ENCODE measurements around the gene VILL.
"Not testable (repeated sequence)": the region's sequence is repeated elsewhere in the genome, so short reads cannot be mapped to it uniquely, and the experiment has no call there.

VILL gene

DNA sequence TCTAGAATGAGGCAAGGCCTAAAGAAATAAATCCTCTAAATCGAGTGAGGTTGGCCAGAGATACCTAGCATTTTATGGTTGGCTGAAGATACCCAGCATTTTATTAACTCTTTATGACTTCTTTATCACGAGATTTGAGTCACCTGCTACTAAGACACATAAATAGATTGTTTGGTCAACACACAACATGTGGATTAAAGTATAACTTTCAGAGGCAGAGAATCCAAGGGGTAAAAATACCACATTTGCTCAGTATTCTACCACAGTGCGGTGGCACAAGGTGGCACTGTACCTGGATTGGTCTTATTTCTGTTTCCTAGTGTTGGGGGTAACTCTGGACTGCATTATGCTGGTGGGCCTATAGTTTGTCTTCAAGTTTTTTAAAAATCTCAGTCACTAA is 27.0 kb upstream of the VILL start:
- no peak for DNase-seq (ENCODE audit: low read depth)

DNA sequence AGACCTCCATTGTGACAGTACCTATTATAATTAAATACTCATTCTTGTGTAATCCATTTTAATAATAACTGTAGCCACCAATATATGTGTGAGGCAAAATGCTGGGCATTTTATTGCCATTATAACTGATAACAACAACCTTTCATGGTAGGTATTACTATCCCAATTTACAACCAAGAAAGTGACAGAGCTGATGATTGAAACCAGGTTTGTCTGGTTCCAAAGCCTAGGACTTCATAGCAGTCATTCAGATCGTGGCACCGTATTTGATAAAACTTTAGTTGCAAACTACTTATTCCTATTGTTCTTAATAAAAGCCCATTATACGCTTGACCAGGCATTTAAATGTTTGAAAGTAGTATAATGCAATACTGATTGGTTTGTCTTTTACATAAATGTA is 26.4 kb upstream of the VILL start:
- DNase-seq (ENCODE audit: low read depth), result no peak

DNA sequence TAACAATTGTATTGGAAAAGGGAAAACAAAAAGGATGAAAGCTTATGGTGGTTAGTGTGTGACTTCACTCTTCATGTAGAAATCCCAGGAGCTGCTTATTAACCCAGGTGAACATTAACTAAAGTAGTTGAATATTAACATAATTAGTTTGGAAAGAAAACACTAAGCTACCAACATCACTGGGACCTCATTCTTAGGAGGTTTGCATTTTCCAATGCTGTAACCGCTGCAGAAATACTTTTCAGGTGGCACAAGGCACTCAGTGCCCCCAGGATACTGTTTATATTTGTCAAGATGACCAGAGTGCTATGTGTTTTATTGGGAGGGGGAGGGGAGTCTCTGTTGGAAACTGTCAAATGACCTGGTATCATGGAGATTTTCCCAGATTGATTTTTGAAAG is 25.9 kb upstream of the VILL start:
- no peak for DNase-seq (ENCODE audit: low read depth)

DNA sequence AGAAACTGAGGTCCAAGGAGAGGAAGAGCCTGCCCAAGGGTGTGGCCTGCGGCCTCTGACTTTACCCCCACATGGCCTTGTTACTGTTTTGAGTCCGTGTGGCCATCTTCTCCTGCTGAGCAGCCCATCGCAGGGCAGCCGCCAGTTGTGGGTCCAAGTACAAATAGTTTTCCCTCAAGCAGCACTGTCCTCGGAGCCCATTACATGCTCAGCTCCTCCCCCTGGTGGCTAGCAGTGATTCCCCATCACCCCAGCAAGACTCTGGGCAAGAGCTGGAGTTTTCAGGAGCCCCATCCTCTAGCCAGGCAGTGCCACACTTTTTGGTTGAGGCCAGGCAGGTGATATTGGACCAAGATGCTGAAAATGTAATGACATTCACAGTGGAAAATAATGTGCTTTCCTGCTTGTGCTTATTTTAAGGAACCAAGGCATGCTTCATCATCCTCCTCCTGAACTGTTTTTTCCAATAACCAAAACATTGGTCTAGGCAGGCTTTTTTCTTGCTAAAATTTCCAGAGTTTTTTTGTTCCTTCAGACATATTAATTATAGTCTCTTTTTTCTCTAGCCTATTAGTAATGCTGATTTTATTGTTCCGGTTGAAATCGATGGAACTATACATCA is 23.2 kb upstream of the VILL start:
- no peak for DNase-seq (ENCODE audit: low read depth)

DNA sequence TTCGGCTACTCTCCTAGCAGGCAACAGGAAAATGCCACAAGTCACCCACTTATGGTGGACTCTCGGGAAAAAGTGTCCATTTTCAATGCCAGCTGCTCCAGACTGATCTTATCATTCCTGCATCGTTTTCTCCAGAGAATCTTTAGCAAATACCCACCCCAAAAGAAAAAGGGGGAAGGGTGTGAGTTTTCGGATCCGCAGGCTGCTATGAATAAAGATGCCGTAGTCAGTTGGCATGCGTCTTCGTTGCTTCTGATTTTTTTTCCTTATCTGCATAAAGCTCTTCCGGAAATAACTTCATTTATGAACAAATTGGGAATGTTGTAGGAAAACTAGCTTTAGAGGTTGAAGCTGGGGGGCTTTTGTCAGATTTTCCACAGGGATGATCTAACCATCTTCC is 22.4 kb upstream of the VILL start:
- DNase-seq (ENCODE audit: low read depth), result no peak

DNA sequence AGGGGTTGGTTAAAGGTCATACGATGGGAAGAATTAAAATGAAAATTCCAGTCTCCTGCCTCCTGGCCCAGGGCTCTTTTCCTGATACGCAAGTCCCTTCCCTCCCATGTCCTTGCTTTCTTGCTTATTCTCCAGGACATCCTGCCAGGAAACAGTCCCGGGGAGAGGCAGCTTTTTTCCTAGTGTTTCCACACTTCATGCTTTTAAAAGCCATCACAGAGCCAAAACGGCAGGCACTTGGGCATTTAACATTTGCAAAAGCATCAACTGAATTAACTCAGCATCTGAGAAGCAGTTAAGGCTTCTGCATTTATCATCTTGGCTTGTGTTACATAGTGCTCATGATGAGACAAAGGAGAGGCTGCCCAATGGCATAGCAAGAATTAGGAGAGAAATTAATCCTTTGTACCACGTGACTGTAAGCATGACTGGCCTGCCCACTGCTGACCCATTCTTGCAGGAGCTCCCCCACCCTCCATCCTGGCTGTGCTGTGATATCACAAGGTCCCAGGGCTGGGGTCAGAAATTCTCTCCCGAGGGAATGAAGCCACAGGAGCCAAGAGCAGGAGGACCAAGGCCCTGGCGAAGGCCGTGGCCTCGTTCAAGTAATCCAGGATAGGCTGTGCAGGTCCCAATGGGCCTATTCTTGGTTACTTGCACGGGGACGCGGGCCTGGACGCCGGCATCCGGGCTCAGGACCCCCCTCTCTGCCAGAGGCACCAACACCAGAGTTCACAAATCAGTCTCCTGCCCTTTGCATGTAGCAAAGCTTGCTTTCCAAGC is 21.6 kb upstream of the VILL start:
- no peak for DNase-seq (ENCODE audit: low read depth)

DNA sequence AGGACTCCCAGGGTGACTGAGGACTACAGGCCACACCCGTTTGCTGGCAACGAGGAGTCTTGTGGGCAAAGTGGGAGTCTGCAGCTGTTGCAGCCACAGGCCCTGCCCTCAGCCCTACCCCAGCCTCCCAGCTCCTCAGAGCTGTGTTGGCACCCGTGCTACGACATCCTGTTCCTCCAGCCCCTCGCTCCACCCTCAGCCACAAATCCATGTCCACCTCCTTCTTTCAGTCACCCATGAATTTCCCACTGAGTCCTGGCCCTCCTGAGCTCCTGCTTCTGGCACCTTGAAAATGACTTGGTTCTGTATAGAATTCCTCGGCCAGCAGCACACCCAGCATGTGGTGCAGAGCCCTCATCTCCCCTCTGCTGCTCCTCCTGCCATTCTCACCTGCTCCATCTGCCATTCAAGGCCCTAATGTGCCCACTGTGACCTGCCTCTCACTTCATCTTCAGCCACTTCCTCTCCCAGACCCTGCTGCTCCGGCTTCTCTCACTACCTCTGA is 20.9 kb upstream of the VILL start:
- DNase-seq (ENCODE audit: low read depth), result no peak

DNA sequence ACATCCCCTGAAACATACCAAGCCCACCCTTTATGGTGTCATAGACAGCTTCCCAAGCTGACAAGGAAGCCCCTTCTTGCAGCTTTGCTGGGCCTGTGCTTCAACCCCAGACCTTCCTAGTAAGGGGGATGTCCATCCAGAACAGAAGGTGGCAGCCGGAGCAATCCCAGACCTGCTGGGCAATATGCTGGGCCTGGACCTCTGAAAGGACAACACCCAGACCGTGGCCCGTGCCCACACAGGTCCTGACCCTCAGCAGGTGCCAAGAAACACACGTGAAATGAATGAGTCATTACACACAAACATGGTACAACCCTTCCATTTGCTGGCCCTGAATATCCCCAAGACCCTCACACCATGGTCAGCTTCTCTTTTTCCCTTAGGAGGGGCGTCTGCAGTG is 19.8 kb upstream of the VILL start:
- DNase-seq (ENCODE audit: low read depth), result no peak

DNA sequence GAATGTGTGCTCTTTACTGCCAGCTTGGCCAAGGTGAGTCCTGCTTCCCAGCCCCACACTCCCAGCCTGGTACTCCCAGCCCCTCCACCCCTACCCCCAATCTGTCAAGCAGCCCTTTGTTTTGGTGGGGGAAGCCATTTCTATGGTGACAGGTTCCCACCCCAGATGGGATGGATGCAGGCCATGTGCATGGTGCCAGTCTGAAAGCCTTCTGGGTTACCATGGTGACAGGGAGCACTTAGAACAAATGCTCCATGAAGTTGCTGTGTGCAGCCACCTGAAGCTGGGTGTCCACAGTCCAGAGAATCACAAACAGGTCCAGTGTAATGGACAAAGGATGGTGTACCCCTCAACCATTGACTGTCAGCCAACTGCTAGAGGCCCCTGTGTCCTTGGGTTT is 19.1 kb upstream of the VILL start:
- no peak for DNase-seq (ENCODE audit: low read depth)

DNA sequence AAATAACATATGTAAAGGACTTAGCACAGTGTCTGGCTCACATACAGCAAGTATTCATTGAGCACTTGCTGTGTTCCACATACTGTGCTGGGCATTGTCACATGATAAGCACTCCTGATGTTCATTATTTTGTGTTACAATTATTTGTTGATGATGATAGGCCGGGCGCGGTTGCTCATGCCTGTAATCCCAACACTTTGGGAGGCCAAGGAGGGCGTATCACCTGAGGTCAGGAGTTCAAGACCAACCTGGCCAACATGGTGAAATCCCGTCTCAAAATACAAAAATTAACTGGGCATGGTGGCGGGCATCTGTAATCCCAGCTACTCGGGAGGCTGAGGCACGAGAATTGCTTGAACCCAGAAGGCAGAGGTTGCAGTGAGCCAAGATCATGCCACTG is 18.5 kb upstream of the VILL start:
- DNase-seq (ENCODE audit: low read depth), result not testable (repeated sequence)

DNA sequence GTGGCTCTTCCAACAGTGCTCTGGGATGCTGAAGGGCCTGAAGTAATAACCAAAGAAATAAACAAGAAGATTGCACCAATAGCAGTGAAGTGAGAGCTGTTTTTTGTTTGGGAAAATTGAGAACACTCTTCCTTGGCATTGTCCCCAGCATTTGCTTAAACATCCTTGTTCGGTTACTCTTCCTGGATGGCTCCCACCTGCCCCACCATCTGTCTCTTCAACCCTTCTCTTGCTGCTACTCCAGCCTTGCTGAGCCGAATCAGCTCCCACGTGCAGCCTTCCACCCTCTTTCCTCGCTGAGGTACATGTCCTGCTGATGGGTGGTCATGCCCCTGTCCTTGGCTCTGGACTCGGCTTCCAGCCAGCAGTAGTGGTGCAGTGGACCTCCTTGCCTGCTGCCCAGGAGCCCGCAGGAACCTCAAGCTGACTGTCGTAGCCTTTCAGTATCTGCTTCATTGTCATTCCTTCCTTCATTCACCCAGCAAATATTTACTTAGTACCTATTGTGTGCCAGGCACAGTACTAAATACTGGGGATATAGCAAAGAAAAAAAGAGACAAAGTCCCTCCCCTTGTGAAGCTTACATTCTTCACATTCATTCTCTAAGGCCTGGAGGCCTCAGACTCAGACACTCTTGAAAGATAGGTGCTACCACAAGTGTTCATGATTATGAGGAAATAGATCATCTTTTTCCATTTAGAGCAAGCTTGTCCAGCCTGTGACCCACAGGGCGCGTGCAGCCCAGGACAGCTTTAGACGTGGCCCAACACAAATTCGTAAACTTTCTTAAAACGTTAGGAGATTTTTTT is 17.1 kb upstream of the VILL start:
- DNase-seq (ENCODE audit: low read depth), result no peak

DNA sequence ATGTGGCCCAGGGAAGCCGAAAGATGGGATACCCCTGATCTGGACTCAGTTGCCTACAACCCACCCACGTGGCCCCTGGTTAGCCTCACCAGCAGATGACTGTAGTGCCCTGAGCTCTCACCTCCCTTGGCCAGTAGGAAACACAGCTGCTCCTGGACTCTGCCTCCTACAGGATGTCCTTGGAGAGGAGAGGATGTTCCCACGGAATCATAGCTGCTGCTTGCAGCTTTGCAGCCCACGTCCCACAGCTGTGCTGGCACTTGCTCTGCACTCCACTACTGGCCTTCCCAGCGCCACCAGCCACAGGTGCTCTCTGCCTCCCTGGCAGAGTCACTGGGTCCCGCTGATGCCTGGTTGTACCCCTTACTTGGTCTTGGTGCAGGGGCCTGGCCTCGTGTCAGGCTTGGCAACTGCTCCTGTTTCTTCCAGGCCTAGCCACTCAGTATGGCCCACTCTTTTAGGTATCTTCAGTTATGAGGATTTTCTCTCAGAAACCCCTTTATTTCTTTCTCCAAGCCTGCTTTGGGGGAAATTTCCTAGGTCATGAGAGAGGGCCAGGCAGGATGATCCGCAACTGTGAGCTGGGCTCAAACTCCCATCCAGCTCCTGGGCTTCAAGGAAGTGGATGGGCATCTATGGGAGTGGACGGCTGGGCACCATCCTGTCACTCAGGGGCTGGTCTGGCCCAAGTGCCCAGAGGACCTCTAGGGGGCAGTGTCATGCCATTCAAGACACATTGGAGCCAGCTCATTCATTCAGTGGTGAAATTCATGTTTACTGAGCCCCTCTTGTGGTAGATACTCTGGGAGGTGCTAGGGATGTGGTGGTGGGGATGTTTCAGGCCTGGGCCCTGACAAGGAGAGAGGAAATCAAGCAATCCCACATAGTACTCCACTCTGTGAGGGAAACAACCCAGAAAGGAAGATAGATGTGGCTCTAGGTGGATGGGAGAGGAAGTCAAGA is 16.2 kb upstream of the VILL start:
- DNase-seq (ENCODE audit: low read depth), result no peak

DNA sequence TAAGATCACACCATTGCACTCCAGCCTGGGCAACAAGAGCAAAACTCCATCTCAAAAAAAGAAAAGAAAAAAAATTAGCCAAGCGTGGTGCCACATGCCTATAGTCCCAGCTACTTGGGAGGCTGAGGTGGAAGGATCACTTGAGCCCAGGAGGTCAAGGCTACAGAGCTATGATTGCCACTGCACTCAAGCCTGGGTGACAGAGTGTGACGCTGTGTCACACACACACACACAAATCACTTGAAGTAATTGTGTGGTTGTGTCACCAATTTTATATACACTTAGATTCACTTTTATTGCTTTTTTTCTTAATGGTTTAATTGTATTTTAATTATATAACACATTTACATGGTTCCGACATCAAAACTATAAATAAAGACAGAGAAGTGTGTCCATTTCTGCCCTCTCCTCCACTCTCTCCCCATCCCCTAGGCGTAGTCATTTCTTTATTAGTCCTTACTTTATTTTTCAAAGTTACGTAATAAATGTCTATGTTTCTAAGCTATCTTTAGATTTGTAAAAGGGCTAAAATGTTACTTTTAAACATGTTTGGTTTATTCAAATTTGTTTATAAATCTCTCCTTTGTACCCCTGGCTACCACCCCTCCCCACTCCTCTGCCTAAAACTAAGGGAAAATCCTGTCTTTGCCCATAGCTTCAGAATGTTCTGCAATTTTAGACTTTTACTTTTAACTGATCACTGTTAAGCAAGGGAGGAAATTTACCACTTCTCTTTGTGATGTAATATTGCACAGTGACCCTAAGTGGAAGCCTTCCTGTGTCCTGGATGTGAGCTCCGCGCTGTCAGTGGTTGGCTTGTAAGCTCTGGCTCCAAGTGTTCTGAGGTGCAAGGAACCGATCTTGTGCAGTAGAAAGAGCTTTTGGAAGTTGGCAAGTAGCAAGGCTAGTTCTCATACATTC is 10.8 kb upstream of the VILL start:
- no peak for DNase-seq (ENCODE audit: low read depth)

DNA sequence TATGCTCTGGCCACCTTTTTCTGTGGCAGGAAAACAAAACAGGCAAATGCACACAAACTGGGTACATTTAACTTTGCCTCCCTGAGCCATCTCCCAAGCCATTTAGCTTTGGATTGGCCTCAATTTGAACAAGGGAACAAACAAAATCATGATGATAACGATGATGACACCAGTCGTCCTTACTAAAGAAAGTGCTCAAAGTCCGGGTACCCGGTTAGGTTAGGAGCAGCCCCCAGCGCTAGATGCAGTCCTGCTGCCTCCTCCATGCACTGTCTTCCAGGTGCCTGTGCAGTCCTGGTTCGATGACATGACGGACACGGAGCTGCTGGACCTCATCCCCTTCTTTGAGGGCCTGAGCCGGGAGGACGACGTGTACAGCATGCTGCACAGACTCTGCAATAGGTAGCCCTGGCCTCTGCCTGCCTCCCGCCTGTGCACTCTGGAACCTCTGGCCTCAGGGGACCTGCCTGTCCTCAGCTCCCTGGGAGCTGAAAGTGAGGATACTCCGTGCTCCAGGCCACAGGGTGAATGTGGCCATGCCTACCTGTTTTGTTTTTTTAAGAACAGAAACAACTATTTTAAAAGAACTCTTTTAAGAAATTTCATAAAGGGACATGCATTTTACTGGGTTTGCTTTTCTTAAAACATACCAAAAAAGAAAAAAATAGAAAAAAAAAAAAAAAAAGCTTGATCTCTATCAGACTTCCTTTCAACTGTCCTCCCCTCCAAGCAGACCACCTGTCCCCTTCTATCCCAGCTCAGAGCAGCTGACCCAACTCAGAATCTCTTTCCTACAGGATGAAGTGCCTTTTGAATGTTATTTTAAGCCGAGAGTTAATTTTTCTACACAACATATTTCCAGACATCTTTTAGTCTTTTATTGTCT is 9.9 kb upstream of the VILL start:
- DNase-seq (ENCODE audit: low read depth), result no peak

DNA sequence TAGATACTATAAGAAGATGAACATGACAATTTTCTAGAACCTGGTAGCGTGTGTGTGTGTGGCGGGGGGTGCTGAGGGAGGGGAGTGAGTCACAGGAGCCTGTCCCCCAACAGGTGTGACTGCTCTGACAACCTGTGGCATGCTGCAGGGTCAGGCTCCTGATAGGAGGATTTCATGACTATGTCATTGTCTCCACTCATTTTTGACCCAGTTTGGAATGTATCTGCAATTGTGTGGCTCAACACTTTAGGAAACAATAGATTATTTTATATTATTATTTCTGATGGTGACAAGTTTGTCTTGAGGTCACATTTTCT is 9.3 kb upstream of the VILL start:
- DNase-seq (ENCODE audit: low read depth), result no peak

DNA sequence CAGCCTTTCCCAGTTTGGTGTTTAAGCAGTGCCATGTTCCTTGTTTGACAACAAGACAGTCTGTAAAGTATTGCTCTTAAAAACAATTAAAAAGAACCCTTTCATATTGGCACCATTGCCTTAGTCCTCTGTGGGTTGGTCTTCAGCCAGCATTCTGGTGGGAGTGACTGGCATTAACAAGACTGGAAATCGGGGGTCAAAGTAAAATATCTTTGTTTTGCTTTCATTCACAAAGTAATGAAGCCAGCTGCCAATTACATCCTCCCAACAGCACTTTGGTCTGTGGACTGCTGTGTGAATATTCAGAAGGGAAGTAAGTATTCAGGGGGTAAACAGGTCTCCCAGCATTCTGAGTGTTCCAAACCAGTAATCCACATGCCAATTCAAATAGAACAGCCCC is 8.3 kb upstream of the VILL start:
- DNase-seq (ENCODE audit: low read depth), result no peak

DNA sequence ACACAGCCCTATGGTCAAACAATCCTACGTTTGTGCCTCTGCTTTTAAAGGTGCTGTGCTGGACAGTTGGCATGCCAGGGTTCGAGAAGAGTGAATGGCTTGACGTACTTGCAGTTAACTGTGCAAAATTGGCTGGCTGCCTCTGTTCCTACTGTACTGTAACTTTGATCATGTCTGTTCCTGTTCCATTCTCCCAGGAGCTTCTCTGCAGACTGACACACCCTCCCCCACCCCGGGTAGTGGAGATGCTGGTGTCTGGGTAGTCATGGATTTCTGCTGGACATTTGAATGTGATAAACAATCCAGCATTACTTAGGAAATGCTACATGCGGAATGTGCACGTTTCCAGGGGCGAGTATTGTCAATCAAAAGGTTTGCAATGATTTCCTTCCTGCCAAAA is 6.5 kb upstream of the VILL start:
- no peak for DNase-seq (ENCODE audit: low read depth)

DNA sequence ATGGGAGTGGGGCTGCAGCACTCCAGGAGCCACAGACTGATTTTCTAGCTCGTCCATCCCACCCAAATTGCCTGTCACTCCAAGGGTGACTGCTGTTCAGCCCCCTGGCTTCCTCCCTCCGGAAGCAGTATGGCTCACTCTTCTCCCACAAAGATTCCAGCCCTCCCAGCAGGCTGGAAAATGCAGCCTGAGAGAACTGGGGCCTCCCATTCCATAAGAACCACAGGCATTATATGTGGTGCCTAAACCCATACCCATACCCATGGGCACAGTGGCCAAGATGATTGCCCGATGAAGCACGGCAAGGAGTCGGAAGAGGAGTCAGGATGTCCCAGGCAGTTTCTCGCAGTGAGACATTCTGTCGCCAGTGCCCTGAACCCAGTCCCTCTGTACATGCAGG is 6.0 kb upstream of the VILL start:
- no peak for DNase-seq (ENCODE audit: low read depth)

DNA sequence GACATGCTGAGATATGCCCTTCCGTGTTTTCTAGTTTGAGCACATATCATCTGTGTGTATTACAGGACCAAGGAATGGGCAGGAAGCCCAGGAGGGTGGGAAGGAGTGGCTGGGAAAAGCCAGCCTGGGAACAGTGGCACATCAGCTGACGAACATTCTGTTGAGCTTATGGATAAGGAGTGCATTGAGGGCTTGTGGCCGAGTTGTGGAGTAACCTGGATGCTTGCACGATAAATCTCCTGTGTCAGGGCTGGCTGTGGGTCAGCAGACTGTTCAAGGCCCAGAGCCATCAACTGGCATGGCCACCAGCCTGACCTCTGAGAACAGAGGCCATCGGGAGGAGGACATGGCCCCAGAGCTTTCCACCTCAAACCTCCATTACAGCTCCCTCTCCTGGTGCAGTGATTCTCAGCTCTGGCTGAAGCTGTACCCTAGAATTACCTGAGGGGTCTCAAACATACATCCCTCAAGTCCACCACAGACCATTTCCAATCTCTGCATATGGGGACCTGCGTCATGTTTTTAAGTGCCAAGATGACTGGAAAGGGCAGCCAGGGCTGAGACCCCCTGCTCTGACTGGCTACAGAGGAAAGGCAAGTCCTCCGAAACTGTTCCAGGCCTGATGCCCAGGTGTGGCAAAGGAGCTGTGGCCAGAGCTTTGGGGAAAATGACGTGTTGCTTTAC is 4.8 kb upstream of the VILL start:
- DNase-seq (ENCODE audit: low read depth), result no peak

Data from HS-5 (cell line).